Osteoblast (primary cell): Measurements from ENCODE around the gene SGK2. TPM values are rescaled to one million over a fixed set of nuclear protein-coding genes. Genes with fewer than 3 reads are reported as not detected.

Experiments used
- DNase-seq: peaks from one replicate; pipeline ENCODE4 v3.0.0; 2011; ENCODE audit warnings: low spot score, mixed read lengths; ENCODE audit not compliant: insufficient read length; ENCODE audit errors: missing footprints
- H2AFZ ChIP-seq: 2 replicates; pipeline ENCODE4 v1.6.0; 2011; ENCODE audit warnings: mild to moderate bottlenecking, low read length
- H3K27ac ChIP-seq: 2 replicates; pipeline ENCODE4 v1.5.1; 2011; ENCODE audit warnings: mild to moderate bottlenecking, low read depth, low read length, moderate library complexity
- H3K27me3 ChIP-seq: 2 replicates; pipeline ENCODE4 v1.6.0; 2012; ENCODE audit warnings: mild to moderate bottlenecking, control low read depth, inconsistent platforms, low read length, moderate library complexity; ENCODE audit not compliant: insufficient read depth
- H3K36me3 ChIP-seq: 2 replicates; pipeline ENCODE4 v1.5.1; 2011; ENCODE audit warnings: mild to moderate bottlenecking, low read length, control low read depth, moderate library complexity; ENCODE audit not compliant: insufficient read depth
- H3K4me1 ChIP-seq: 2 replicates; pipeline ENCODE4 v1.5.1; 2011; ENCODE audit warnings: mild to moderate bottlenecking, low read length, control low read depth, moderate library complexity; ENCODE audit not compliant: insufficient read depth
- H3K4me2 ChIP-seq: 2 replicates; pipeline ENCODE4 v1.6.0; 2011; ENCODE audit warnings: mild to moderate bottlenecking, low read length; ENCODE audit not compliant: insufficient read depth
- H3K4me3 ChIP-seq: fragments of 200-600 bp; sonication (generic); 3 replicates; pipeline ENCODE4 v1.5.1; 2012; ENCODE audit warnings: mild to moderate bottlenecking, low read length, inconsistent platforms; ENCODE audit not compliant: insufficient read depth
- H3K79me2 ChIP-seq: 2 replicates; pipeline ENCODE4 v1.6.0; 2012; ENCODE audit warnings: mild to moderate bottlenecking, low read length, control low read depth, inconsistent platforms; ENCODE audit not compliant: insufficient read depth
- H3K9me3 ChIP-seq: 2 replicates; pipeline ENCODE4 v1.5.1; 2011; ENCODE audit warnings: low read depth, low read length, control low read depth
- H4K20me1 ChIP-seq: 2 replicates; pipeline ENCODE4 v1.6.0; 2012; ENCODE audit warnings: mild to moderate bottlenecking, low read length, control low read depth; ENCODE audit not compliant: insufficient read depth
- CTCF ChIP-seq: IDR thresholded peaks from 2 replicates; pipeline ENCODE4 v1.5.1; 2011; ENCODE audit warnings: mild to moderate bottlenecking, low read depth, low read length, moderate library complexity; ENCODE audit errors: extremely low read depth
- total RNA-seq: library from RNA; depleted of rRNA; stranded (reverse); fragments of >200 nt; gene quantifications from 2 replicates; pipeline ENCODE4 v1.2.3, GENCODE V29; 2012

SGK2 gene
- total RNA-seq, 1 donor, result under 0.01 TPM

- no peaks in the 10 kb centered on the region for H3K9me3 ChIP-seq
Measured at GRCh38 chr20:43548273-43548880, 10.4 kb upstream of the SGK2 start.

GRCh38 chr20:43549416-43550065, 9.3 kb upstream of the SGK2 start:
- H3K27ac ChIP-seq, result no peak overlapping the region
- H3K79me2 ChIP-seq, result no peaks in the 10 kb centered on the region
- H4K20me1 ChIP-seq, result no peaks in the 10 kb centered on the region
- no peak overlapping the region for H2AFZ ChIP-seq
- H3K4me3 ChIP-seq, result no peak overlapping the region
- H3K27me3 ChIP-seq, result no peaks in the 10 kb centered on the region
- no peaks in the 10 kb centered on the region for H3K4me1 ChIP-seq
- no peaks in the 10 kb centered on the region for H3K9me3 ChIP-seq
- TF ChIP-seq CTCF, result no peak
- no peak for DNase-seq
- H3K36me3 ChIP-seq, result no peaks in the 10 kb centered on the region
- no peak overlapping the region for H3K4me2 ChIP-seq

More at GRCh38 chr20:43548273-43548880, 10.4 kb upstream of the SGK2 start:
- H3K27ac ChIP-seq, result no peak overlapping the region
- no peaks in the 10 kb centered on the region for H4K20me1 ChIP-seq
- no peak overlapping the region for H3K4me2 ChIP-seq
- H3K36me3 ChIP-seq, result no peaks in the 10 kb centered on the region
- TF ChIP-seq CTCF, result no peak
- no peaks in the 10 kb centered on the region for H3K4me1 ChIP-seq
- DNase-seq, result no peak
- no peaks in the 10 kb centered on the region for H3K79me2 ChIP-seq
- no peak overlapping the region for H2AFZ ChIP-seq
- H3K4me3 ChIP-seq, result no peak overlapping the region
- no peaks in the 10 kb centered on the region for H3K27me3 ChIP-seq

- no peaks in the 10 kb centered on the region for H3K4me1 ChIP-seq
- no peak overlapping the region for H3K27ac ChIP-seq
- H3K36me3 ChIP-seq, result no peaks in the 10 kb centered on the region
- no peak overlapping the region for H3K4me3 ChIP-seq
- no peaks in the 10 kb centered on the region for H3K27me3 ChIP-seq
- no peaks in the 10 kb centered on the region for H4K20me1 ChIP-seq
- no peaks in the 10 kb centered on the region for H3K79me2 ChIP-seq
- no peaks in the 10 kb centered on the region for H3K9me3 ChIP-seq
- no peak for DNase-seq
- H2AFZ ChIP-seq, result no peak overlapping the region
- no peak for TF ChIP-seq CTCF
- no peak overlapping the region for H3K4me2 ChIP-seq
Measured at GRCh38 chr20:43550456-43550855, 8.4 kb upstream of the SGK2 start.

GRCh38 chr20:43554369-43554768, 4.5 kb upstream of the SGK2 start:
- no peaks in the 10 kb centered on the region for H3K9me3 ChIP-seq
- H3K4me3 ChIP-seq, result no peak overlapping the region
- DNase-seq, result no peak
- H4K20me1 ChIP-seq, result no peaks in the 10 kb centered on the region
- H3K36me3 ChIP-seq, result no peaks in the 10 kb centered on the region
- H3K27me3 ChIP-seq, result no peaks in the 10 kb centered on the region
- no peaks in the 10 kb centered on the region for H3K4me1 ChIP-seq
- H3K79me2 ChIP-seq, result no peaks in the 10 kb centered on the region
- no peak overlapping the region for H2AFZ ChIP-seq
- no peak for TF ChIP-seq CTCF
- no peak overlapping the region for H3K27ac ChIP-seq
- H3K4me2 ChIP-seq, result no peak overlapping the region
